Fibroblast of lung (primary cell): ENCODE results near the gene CPZ.
"Not testable (repeated sequence)": the region's sequence is repeated elsewhere in the genome, so short reads cannot be mapped to it uniquely, and the experiment has no call there.

Source experiments
- CTCF ChIP-seq, 2 donors: IDR thresholded peaks in 1 of 2; conservative IDR thresholded peaks in 1 of 2; 1 replicate in 1 of 2; 2 replicates in 1 of 2; pipeline ENCODE4 v1.5.1; 2011 to 2012; ENCODE audit warnings: low read length in 2 of 2, control low read depth in 1 of 2, inconsistent platforms in 1 of 2, low read depth in 1 of 2, mild to moderate bottlenecking in 1 of 2
- EZH2 ChIP-seq: IDR thresholded peaks from 2 replicates; pipeline ENCODE4 v1.5.1; 2012; ENCODE audit warnings: low read length, control low read depth, mild to moderate bottlenecking; ENCODE audit errors: missing control alignments

- TF ChIP-seq CTCF (conservative IDR thresholded peaks at IDR 0.05 in 1 of 2, IDR thresholded peaks at IDR 0.05 in 1 of 2; ENCODE audit: low read depth in 1 of 2, low read length in 2 of 2); EZH2: not testable (repeated sequence)
These were observed 37.8 kb downstream of the CPZ start for GRCh38 chr4:8630240-8630905.
